Hepatocyte (in vitro differentiated cells): Measurements from ENCODE around the gene ICE1. TPM values are rescaled to one million over a fixed set of nuclear protein-coding genes. Genes with fewer than 3 reads are reported as not detected.

Source experiments
- DNase-seq: peaks from one replicate; pipeline ENCODE4 v3.0.0-alpha.2; 2016; ENCODE audit warnings: low spot score
- H2AFZ ChIP-seq: fragments of 200-600 bp; sonication (generic); 2 replicates; pipeline ENCODE4 v1.6.0; 2016; ENCODE audit warnings: antibody characterized with exemption, mild to moderate bottlenecking
- H3K27ac ChIP-seq: fragments of 200-600 bp; sonication (generic); 2 replicates; pipeline ENCODE4 v1.5.1; 2016; ENCODE audit warnings: mild to moderate bottlenecking
- H3K27me3 ChIP-seq: fragments of 200-600 bp; sonication (generic); 2 replicates; pipeline ENCODE4 v1.6.1; 2016
- H3K36me3 ChIP-seq: fragments of 200-600 bp; sonication (generic); replicated peaks from 2 replicates; pipeline ENCODE4 v1.5.1; 2016; ENCODE audit warnings: low read depth; ENCODE audit not compliant: insufficient read depth
- H3K4me1 ChIP-seq: fragments of 200-600 bp; sonication (generic); 2 replicates; pipeline ENCODE4 v1.5.1; 2016; ENCODE audit warnings: mild to moderate bottlenecking, moderate library complexity; ENCODE audit not compliant: insufficient read depth
- H3K4me2 ChIP-seq: fragments of 200-600 bp; sonication (generic); 2 replicates; pipeline ENCODE4 v1.6.0; 2016
- H3K4me3 ChIP-seq: fragments of 200-600 bp; sonication (generic); 2 replicates; pipeline ENCODE4 v1.5.1; 2016; ENCODE audit warnings: mild to moderate bottlenecking
- H3K79me2 ChIP-seq: fragments of 200-600 bp; sonication (generic); 2 replicates; pipeline ENCODE4 v1.6.0; 2017; ENCODE audit warnings: mild to moderate bottlenecking
- H3K9me2 ChIP-seq: fragments of 200-600 bp; sonication (generic); replicated peaks from 2 replicates; pipeline ENCODE4 v1.6.0; 2017; ENCODE audit warnings: mild to moderate bottlenecking; ENCODE audit not compliant: insufficient read depth
- H3K9me3 ChIP-seq: fragments of 200-600 bp; sonication (generic); 2 replicates; pipeline ENCODE4 v1.5.1; 2016; ENCODE audit warnings: low read depth, mild to moderate bottlenecking
- H4K20me1 ChIP-seq: fragments of 200-600 bp; sonication (generic); 2 replicates; pipeline ENCODE4 v1.6.0; 2016; ENCODE audit warnings: mild to moderate bottlenecking; ENCODE audit not compliant: insufficient read depth, poor library complexity, severe bottlenecking
- EZH2 ChIP-seq: fragments of 200-600 bp; sonication (generic); IDR thresholded peaks from 2 replicates; pipeline ENCODE4 v1.6.1; 2016; ENCODE audit warnings: antibody characterized with exemption, mild to moderate bottlenecking, borderline replicate concordance
- EZH2phosphoT487 ChIP-seq: fragments of 200-600 bp; sonication (generic); IDR thresholded peaks from one replicate; pipeline ENCODE4 v1.6.1; 2018; ENCODE audit warnings: antibody characterized with exemption, mild to moderate bottlenecking, low read depth, moderate library complexity; ENCODE audit not compliant: unreplicated experiment, severe bottlenecking
- WGBS: methylation state at CpG from one replicate; pipeline ENCODE4 v1.1.6; 2016; ENCODE audit warnings: low lambda C conversion rate; ENCODE audit errors: missing lambda C conversion rate; 5-methylcytosine and 5-hydroxymethylcytosine counted together
- polyA plus RNA-seq: library from polyadenylated mRNA; unstranded; fragments of >200 nt; fragmentation: Nextera tagmentation; extraction: Ambion mirVana; gene quantifications from 2 replicates; pipeline ENCODE4 v1.2.1, GENCODE V29; 2016
- total RNA-seq: library from RNA; depleted of rRNA; stranded (reverse); fragments of >200 nt; gene quantifications from 2 replicates; pipeline ENCODE4 v1.2.3, GENCODE V29; 2014
- TF ChIP-seq, protein P1 (sequence below): fragments of 200-600 bp; sonication (generic); IDR thresholded peaks from 2 replicates; pipeline ENCODE4 v1.5.1; 2016; ENCODE audit warnings: antibody characterized with exemption, mild to moderate bottlenecking; ENCODE audit not compliant: poor library complexity

Gene ICE1
- total and polyA plus RNA-seq, 2 experiments from 2014 or later, result 9.5 to 26.5 TPM

DNA sequence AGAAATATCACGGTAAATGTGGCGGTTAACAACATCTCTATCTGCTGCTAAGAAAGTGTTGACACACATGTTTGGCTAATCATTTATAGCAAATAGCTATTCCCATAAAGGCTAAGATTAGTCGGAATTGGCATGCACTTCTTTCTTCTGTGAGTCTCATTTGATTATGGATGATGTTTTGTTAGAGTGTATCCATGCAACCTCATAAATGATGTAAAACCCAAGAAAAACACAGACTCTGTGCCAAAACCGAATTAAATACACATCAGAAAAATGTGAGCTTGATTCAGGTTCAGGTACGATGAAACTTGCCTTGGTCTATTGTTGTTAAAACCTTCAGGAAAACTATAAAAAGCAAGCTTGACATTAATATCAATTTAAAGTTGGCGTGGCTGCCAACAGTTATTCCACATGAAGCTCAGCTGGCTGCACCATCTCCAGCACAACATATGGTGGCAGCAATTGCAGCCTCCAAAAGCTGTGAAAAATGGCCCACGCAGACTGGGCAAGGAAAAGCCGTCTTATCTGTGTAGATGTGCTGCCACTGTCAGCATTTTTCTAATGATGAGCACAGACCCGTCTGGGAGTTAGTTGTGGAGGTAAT lies 41.1 kb upstream of the ICE1 start:
- WGBS, result 72% methylated on average over 9 of the region's 9 CpGs

GRCh38 chr5:5383461-5383860 lies 39.0 kb upstream of the ICE1 start:
- Histone ChIP-seq H3K4me3 (no peak overlapping the region), H3K27ac (no peak overlapping the region), H4K20me1 (no peaks in the 10 kb centered on the region), H3K27me3 (no peaks in the 10 kb centered on the region), H2AFZ (no peak overlapping the region), H3K9me3 (no peaks in the 10 kb centered on the region), H3K79me2 (no peaks in the 10 kb centered on the region), H3K4me1 (no peaks in the 10 kb centered on the region), H3K36me3 (no peaks in the 10 kb centered on the region), H3K4me2 (no peak overlapping the region), H3K9me2 (no peaks in the 10 kb centered on the region)
- TF ChIP-seq EZH2phosphoT487, result no peak
- 85% methylated on average over 5 of the region's 5 CpGs for WGBS
- DNase-seq, result no peak

More for the DNA sequence above, 41.1 kb upstream of the ICE1 start:
- Histone ChIP-seq H3K27ac (no peak overlapping the region), H3K27me3 (no peaks in the 10 kb centered on the region), H3K36me3 (no peaks in the 10 kb centered on the region), H2AFZ (no peak overlapping the region), H3K79me2 (no peaks in the 10 kb centered on the region), H3K4me3 (no peak overlapping the region), H3K4me2 (no peak overlapping the region), H3K4me1 (no peaks in the 10 kb centered on the region), H4K20me1 (no peaks in the 10 kb centered on the region), H3K9me3 (no peaks in the 10 kb centered on the region), H3K9me2 (no peaks in the 10 kb centered on the region)
- TF ChIP-seq EZH2phosphoT487, result no peak
- TF ChIP-seq EZH2, result no peak
- TF ChIP-seq, protein P1, sequence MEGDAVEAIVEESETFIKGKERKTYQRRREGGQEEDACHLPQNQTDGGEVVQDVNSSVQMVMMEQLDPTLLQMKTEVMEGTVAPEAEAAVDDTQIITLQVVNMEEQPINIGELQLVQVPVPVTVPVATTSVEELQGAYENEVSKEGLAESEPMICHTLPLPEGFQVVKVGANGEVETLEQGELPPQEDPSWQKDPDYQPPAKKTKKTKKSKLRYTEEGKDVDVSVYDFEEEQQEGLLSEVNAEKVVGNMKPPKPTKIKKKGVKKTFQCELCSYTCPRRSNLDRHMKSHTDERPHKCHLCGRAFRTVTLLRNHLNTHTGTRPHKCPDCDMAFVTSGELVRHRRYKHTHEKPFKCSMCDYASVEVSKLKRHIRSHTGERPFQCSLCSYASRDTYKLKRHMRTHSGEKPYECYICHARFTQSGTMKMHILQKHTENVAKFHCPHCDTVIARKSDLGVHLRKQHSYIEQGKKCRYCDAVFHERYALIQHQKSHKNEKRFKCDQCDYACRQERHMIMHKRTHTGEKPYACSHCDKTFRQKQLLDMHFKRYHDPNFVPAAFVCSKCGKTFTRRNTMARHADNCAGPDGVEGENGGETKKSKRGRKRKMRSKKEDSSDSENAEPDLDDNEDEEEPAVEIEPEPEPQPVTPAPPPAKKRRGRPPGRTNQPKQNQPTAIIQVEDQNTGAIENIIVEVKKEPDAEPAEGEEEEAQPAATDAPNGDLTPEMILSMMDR, result no peak
- DNase-seq, result no peak

GRCh38 chr5:5384660-5385330 lies 37.7 kb upstream of the ICE1 start:
- no peaks in the 10 kb centered on the region for H3K9me3 ChIP-seq
- H2AFZ ChIP-seq, result no peak overlapping the region
- no peaks in the 10 kb centered on the region for H3K36me3 ChIP-seq
- no peaks in the 10 kb centered on the region for H4K20me1 ChIP-seq
- H3K27ac ChIP-seq, result no peak overlapping the region
- no peak overlapping the region for H3K4me2 ChIP-seq
- no peaks in the 10 kb centered on the region for H3K9me2 ChIP-seq
- H3K4me3 ChIP-seq, result no peak overlapping the region
- no peak for DNase-seq
- TF ChIP-seq, protein P1, result no peak
- TF ChIP-seq EZH2, result no peak
- no peak for TF ChIP-seq EZH2phosphoT487
- H3K79me2 ChIP-seq, result no peaks in the 10 kb centered on the region
- H3K4me1 ChIP-seq, result no peaks in the 10 kb centered on the region
- no peaks in the 10 kb centered on the region for H3K27me3 ChIP-seq
- WGBS, result 84% methylated on average over 11 of the region's 11 CpGs

GRCh38 chr5:5385331-5385662 lies 37.2 kb upstream of the ICE1 start:
- Histone ChIP-seq H3K4me2 (no peak overlapping the region), H3K27ac (no peak overlapping the region), H3K4me3 (no peak overlapping the region), H2AFZ (no peak overlapping the region), H3K79me2 (no peaks in the 10 kb centered on the region), H3K4me1 (no peaks in the 10 kb centered on the region), H3K27me3 (no peaks in the 10 kb centered on the region), H3K36me3 (no peaks in the 10 kb centered on the region), H3K9me2 (no peaks in the 10 kb centered on the region), H4K20me1 (no peaks in the 10 kb centered on the region), H3K9me3 (no peaks in the 10 kb centered on the region)
- WGBS, result 82% methylated on average over 8 of the region's 8 CpGs
- DNase-seq, result no peak
- TF ChIP-seq EZH2 (no peak), EZH2phosphoT487 (no peak)
- TF ChIP-seq, protein P1, result no peak
